Coronary artery (tissue), 2 donors: Measurements from ENCODE around the gene ANO9.
"Not testable (repeated sequence)": the region's sequence is repeated elsewhere in the genome, so short reads cannot be mapped to it uniquely, and the experiment has no call there.

ENCODE experiments used
- DNase-seq: peaks from one replicate; pipeline ENCODE4 v3.0.0-alpha.2; 2017; ENCODE audit warnings: low spot score
- H3K27ac ChIP-seq, 2 donors: fragments of 200-600 bp; sonication (generic); one replicate each; pipeline ENCODE4 v1.5.1; 2016 to 2019
- H3K4me3 ChIP-seq: fragments of 200-600 bp; sonication (generic); 2 replicates; pipeline ENCODE4 v1.5.1; 2016; ENCODE audit warnings: mild to moderate bottlenecking, moderate library complexity
- CTCF ChIP-seq: fragments of 200-600 bp; sonication (generic); IDR thresholded peaks from one replicate; pipeline ENCODE4 v1.5.1; 2019; ENCODE audit warnings: antibody characterized with exemption

ANO9 gene

GRCh38 chr11:391117-392017, 50.4 kb downstream of the ANO9 start:
- DNase-seq, result no peak
- H3K27ac ChIP-seq, result no peak overlapping the region
- H3K4me3 ChIP-seq, result no peak overlapping the region
- no peak for TF ChIP-seq CTCF

- no peak for TF ChIP-seq CTCF
- H3K27ac ChIP-seq, result no peak overlapping the region
- no peak for DNase-seq
- H3K4me3 ChIP-seq, result no peak overlapping the region
Observed at GRCh38 chr11:390175-390574, 51.6 kb downstream of the ANO9 start.

- not testable (repeated sequence) for H3K4me3 ChIP-seq, H3K27ac ChIP-seq, DNase-seq
Observed at GRCh38 chr11:389369-389768, 52.4 kb downstream of the ANO9 start.

GRCh38 chr11:387193-387793, 54.5 kb downstream of the ANO9 start:
- TF ChIP-seq CTCF, result no peak
- DNase-seq, result no peak
- H3K27ac ChIP-seq, result no peak overlapping the region
- no peak overlapping the region for H3K4me3 ChIP-seq

GRCh38 chr11:386483-386882, 55.3 kb downstream of the ANO9 start:
- TF ChIP-seq CTCF, result no peak
- no peak for DNase-seq
- no peak overlapping the region for H3K4me3 ChIP-seq

GRCh38 chr11:385594-386351, 56.0 kb downstream of the ANO9 start:
- no peak for TF ChIP-seq CTCF

More at GRCh38 chr11:386483-386882, 55.3 kb downstream of the ANO9 start:
- no peak overlapping the region for H3K27ac ChIP-seq

GRCh38 chr11:384511-384910, 57.3 kb downstream of the ANO9 start:
- no peak overlapping the region for H3K27ac ChIP-seq
- no peak overlapping the region for H3K4me3 ChIP-seq
- no peak for TF ChIP-seq CTCF
- no peak for DNase-seq

More at GRCh38 chr11:385594-386351, 56.0 kb downstream of the ANO9 start:
- H3K27ac ChIP-seq, result no peak overlapping the region
- no peak overlapping the region for H3K4me3 ChIP-seq
- no peak for DNase-seq
